Vagina (tissue), 2 donors: Measurements from ENCODE around the gene ROR2. TPM values are rescaled to one million over a fixed set of nuclear protein-coding genes. Genes with fewer than 3 reads are reported as not detected.

Experiments
- DNase-seq, 2 donors: peaks; one replicate each; pipeline ENCODE4 v3.0.0-alpha.2; 2017; ENCODE audit errors: extremely low spot score in 2 of 2
- H3K27ac ChIP-seq: fragments of 200-600 bp; sonication (generic); one replicate; pipeline ENCODE4 v1.5.1; 2019
- H3K27me3 ChIP-seq: fragments of 200-600 bp; sonication (generic); one replicate; pipeline ENCODE4 v1.5.1; 2019
- H3K36me3 ChIP-seq, 2 donors: fragments of 200-600 bp; sonication (generic); one replicate each; pipeline ENCODE4 v1.5.1; 2017 to 2019
- H3K4me1 ChIP-seq: fragments of 200-600 bp; sonication (generic); one replicate; pipeline ENCODE4 v1.5.1; 2019
- H3K4me3 ChIP-seq, 2 donors: fragments of 200-600 bp; sonication (generic); 1 replicate in 1 of 2; 2 replicates in 1 of 2; pipeline ENCODE4 v1.5.1; 2016 to 2019
- H3K9me3 ChIP-seq: fragments of 200-600 bp; sonication (generic); one replicate; pipeline ENCODE4 v1.5.1; 2019
- POLR2A ChIP-seq, 2 donors: fragments of 450-650 bp; IDR thresholded peaks; one replicate each; pipeline ENCODE4 v1.6.1; 2017; ENCODE audit warnings: antibody characterized with exemption in 2 of 2, mild to moderate bottlenecking in 2 of 2, moderate library complexity in 2 of 2
- POLR2AphosphoS5 ChIP-seq, 2 donors: sonication (generic); formaldehyde crosslinking; IDR thresholded peaks; one replicate each; pipeline ENCODE4 v1.9.0; 2017; ENCODE audit warnings: antibody characterized with exemption in 2 of 2, mild to moderate bottlenecking in 2 of 2, low read depth in 1 of 2; ENCODE audit not compliant: insufficient read depth in 1 of 2
- intact Hi-C: fragments of 100-400 bp; cut with DNase I; formaldehyde crosslinking; loops from one replicate; pipeline ENCODE4 v1.15.1; 2023
- total RNA-seq: library from RNA; depleted of rRNA; stranded (reverse); fragments of >200 nt; gene quantifications from one replicate; pipeline ENCODE4 v1.2.3, GENCODE V29; 2016
- TF ChIP-seq, protein P1 (sequence below), 3 experiments: fragments of 450-650 bp in 2 of 3; fragments of 200-600 bp in 1 of 3; sonication (generic) in 1 of 3; IDR thresholded peaks; one replicate each; pipeline ENCODE4 v1.5.1; 2017 to 2019; ENCODE audit warnings: antibody characterized with exemption in 3 of 3, mild to moderate bottlenecking in 2 of 3, moderate library complexity in 2 of 3

Gene ROR2
- total RNA-seq, 1 donor from 2014 or later: 22.3 TPM

- H3K27ac ChIP-seq: no peak overlapping the region
- intact Hi-C loops: loop anchor here (5.0 kb wide), 1 partner anchor 1348 kb away; no protein-coding TSS in a partner anchor
- no peaks in the 10 kb centered on the region for H3K36me3 ChIP-seq
- no peak overlapping the region for H3K4me3 ChIP-seq
- no peaks in the 10 kb centered on the region for H3K9me3 ChIP-seq
- TF ChIP-seq POLR2AphosphoS5 (IDR thresholded peaks at IDR 0.05; ENCODE audit: insufficient read depth in 1 of 2, low read depth in 1 of 2) (no peak), POLR2A (IDR thresholded peaks at IDR 0.05) (no peak)
- TF ChIP-seq, protein P1, sequence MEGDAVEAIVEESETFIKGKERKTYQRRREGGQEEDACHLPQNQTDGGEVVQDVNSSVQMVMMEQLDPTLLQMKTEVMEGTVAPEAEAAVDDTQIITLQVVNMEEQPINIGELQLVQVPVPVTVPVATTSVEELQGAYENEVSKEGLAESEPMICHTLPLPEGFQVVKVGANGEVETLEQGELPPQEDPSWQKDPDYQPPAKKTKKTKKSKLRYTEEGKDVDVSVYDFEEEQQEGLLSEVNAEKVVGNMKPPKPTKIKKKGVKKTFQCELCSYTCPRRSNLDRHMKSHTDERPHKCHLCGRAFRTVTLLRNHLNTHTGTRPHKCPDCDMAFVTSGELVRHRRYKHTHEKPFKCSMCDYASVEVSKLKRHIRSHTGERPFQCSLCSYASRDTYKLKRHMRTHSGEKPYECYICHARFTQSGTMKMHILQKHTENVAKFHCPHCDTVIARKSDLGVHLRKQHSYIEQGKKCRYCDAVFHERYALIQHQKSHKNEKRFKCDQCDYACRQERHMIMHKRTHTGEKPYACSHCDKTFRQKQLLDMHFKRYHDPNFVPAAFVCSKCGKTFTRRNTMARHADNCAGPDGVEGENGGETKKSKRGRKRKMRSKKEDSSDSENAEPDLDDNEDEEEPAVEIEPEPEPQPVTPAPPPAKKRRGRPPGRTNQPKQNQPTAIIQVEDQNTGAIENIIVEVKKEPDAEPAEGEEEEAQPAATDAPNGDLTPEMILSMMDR (IDR thresholded peaks at IDR 0.05): no peak
- H3K4me1 ChIP-seq: peaks cover 47% of the 10 kb centered on the region
- no peaks in the 10 kb centered on the region for H3K27me3 ChIP-seq
- no peak for DNase-seq
Observed at GRCh38 chr9:91835216-91835615, 114.8 kb downstream of the ROR2 start.

DNA sequence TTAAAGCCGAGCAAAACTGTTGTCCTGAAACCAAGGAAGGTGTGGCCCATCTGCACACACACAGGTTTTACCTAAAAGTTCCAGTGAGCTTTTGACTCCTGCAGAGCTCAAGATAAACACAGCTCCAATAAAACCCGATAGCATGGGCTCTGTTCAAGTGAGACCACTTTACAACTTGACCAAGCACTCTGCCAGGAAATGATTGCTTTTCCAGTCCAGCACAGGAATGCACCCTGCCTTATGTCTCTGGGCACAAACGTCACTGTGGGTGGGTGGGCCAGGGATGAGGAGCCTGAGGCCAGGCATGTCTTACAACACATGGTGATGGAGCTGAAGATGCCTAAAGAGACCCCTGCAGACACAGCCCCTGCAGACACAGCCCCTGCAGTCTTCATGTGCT lies 115.3 kb downstream of the ROR2 start:
- Histone ChIP-seq H3K4me1 (peaks cover 47% of the 10 kb centered on the region), H3K4me3 (no peak overlapping the region), H3K9me3 (no peaks in the 10 kb centered on the region), H3K36me3 (no peaks in the 10 kb centered on the region), H3K27me3 (no peaks in the 10 kb centered on the region), H3K27ac (no peak overlapping the region)
- intact Hi-C loops: loop anchor here (5.0 kb wide), 1 partner anchor 1347 kb away; no protein-coding TSS in a partner anchor
- no peak for DNase-seq
- TF ChIP-seq POLR2AphosphoS5 (IDR thresholded peaks at IDR 0.05; ENCODE audit: insufficient read depth in 1 of 2, low read depth in 1 of 2) (no peak), POLR2A (IDR thresholded peaks at IDR 0.05) (no peak)
- TF ChIP-seq, protein P1 (IDR thresholded peaks at IDR 0.05): no peak

- H3K4me1 ChIP-seq: peaks cover 43% of the 10 kb centered on the region
- no peaks in the 10 kb centered on the region for H3K9me3 ChIP-seq
- no peak overlapping the region for H3K4me3 ChIP-seq
- no peaks in the 10 kb centered on the region for H3K27me3 ChIP-seq
- DNase-seq: no peak
- no peak overlapping the region for H3K27ac ChIP-seq
- no peaks in the 10 kb centered on the region for H3K36me3 ChIP-seq
- no peak for TF ChIP-seq POLR2A (IDR thresholded peaks at IDR 0.05)
- no peak for TF ChIP-seq POLR2AphosphoS5 (IDR thresholded peaks at IDR 0.05; ENCODE audit: insufficient read depth in 1 of 2, low read depth in 1 of 2)
- TF ChIP-seq, protein P1 (IDR thresholded peaks at IDR 0.05): no peak
- intact Hi-C loops: no loop called here
Observed at GRCh38 chr9:91833878-91834255, 116.2 kb downstream of the ROR2 start.

GRCh38 chr9:91833096-91833877 lies 116.7 kb downstream of the ROR2 start:
- Histone ChIP-seq H3K36me3 (no peaks in the 10 kb centered on the region), H3K4me3 (no peak overlapping the region), H3K9me3 (no peaks in the 10 kb centered on the region), H3K27me3 (no peaks in the 10 kb centered on the region), H3K4me1 (peaks cover 38% of the 10 kb centered on the region), H3K27ac (no peak overlapping the region)
- intact Hi-C loops: no loop called here
- DNase-seq: no peak
- TF ChIP-seq POLR2AphosphoS5 (IDR thresholded peaks at IDR 0.05; ENCODE audit: insufficient read depth in 1 of 2, low read depth in 1 of 2): no peak
- no peak for TF ChIP-seq POLR2A (IDR thresholded peaks at IDR 0.05)
- TF ChIP-seq, protein P1 (IDR thresholded peaks at IDR 0.05): no peak

GRCh38 chr9:91832322-91832721 lies 117.7 kb downstream of the ROR2 start:
- Histone ChIP-seq H3K4me3 (no peak overlapping the region), H3K27me3 (no peaks in the 10 kb centered on the region), H3K36me3 (no peaks in the 10 kb centered on the region), H3K27ac (no peak overlapping the region), H3K9me3 (no peaks in the 10 kb centered on the region), H3K4me1 (peaks cover 28% of the 10 kb centered on the region)
- no peak for DNase-seq
- TF ChIP-seq, protein P1 (IDR thresholded peaks at IDR 0.05): no peak
- no peak for TF ChIP-seq POLR2AphosphoS5 (IDR thresholded peaks at IDR 0.05; ENCODE audit: insufficient read depth in 1 of 2, low read depth in 1 of 2)
- no peak for TF ChIP-seq POLR2A (IDR thresholded peaks at IDR 0.05)
- intact Hi-C loops: no loop called here
